Heart right ventricle (tissue), 16 donors: ENCODE results near the gene KIF5A. TPM values are rescaled to one million over a fixed set of nuclear protein-coding genes. Genes with fewer than 3 reads are reported as not detected.

ENCODE experiments used
- ATAC-seq, 8 donors: fragments of 200-7000 bp; cut with Tn5 transposase; one replicate each; pipeline ENCODE4 v1.9.1; 2020; ENCODE audit warnings: mild to moderate bottlenecking in 8 of 8, moderate library complexity in 8 of 8, moderate number of reproducible peaks in 1 of 8
- DNase-seq, 2 donors: peaks; one replicate each; pipeline ENCODE4 v3.0.0-alpha.2; 2020
- H3K27ac ChIP-seq, 10 donors: fragments of 200-600 bp; sonication (generic) in 2 of 10; one replicate each; pipeline versions ENCODE4 v1.5.0 to v1.8.0; 2020 to 2022; ENCODE audit warnings: mild to moderate bottlenecking in 3 of 10
- H3K27me3 ChIP-seq, 7 donors: fragments of 200-600 bp; one replicate each; pipeline ENCODE4 v1.8.0; 2021 to 2022; ENCODE audit warnings: mild to moderate bottlenecking in 2 of 7
- H3K36me3 ChIP-seq, 9 donors: fragments of 200-600 bp; sonication (generic) in 1 of 9; one replicate each; pipeline versions ENCODE4 v1.5.0 to v1.8.0; 2020 to 2022; ENCODE audit warnings: mild to moderate bottlenecking in 2 of 9
- H3K4me1 ChIP-seq, 9 donors: fragments of 200-600 bp; sonication (generic) in 1 of 9; one replicate each; pipeline versions ENCODE4 v1.5.0 to v1.8.0; 2020 to 2022; ENCODE audit warnings: mild to moderate bottlenecking in 4 of 9
- H3K4me3 ChIP-seq, 10 donors: fragments of 200-600 bp; sonication (generic) in 2 of 10; one replicate each; pipeline versions ENCODE4 v1.5.0 to v1.8.0; 2020 to 2022; ENCODE audit warnings: mild to moderate bottlenecking in 7 of 10, moderate library complexity in 2 of 10
- H3K9me3 ChIP-seq, 11 donors: fragments of 200-600 bp in 10 of 11; sonication (generic) in 2 of 11; one replicate each; pipeline versions ENCODE4 v1.5.0 to v1.8.0; 2013 to 2022; ENCODE audit warnings: mild to moderate bottlenecking in 2 of 11, control low read depth in 1 of 11, moderate library complexity in 1 of 11
- WGBS, 2 donors: extraction: QIAGEN DNeasy Blood & Tissue Kit; methylation state at CpG; one replicate each; pipeline ENCODE4 v1.1.7; 2013; ENCODE audit warnings: inconsistent platforms in 1 of 2; 5-methylcytosine and 5-hydroxymethylcytosine counted together
- intact Hi-C, 10 donors: fragments of 100-400 bp; cut with DNase I; formaldehyde crosslinking; loops; one replicate each; pipeline versions ENCODE4 v1.11.1 to v1.14.2; 2022
- polyA plus RNA-seq, 2 donors: library from polyadenylated mRNA; stranded (reverse); fragments of 200-250 nt; gene quantifications; one replicate each; pipeline ENCODE4 v1.2.3, GENCODE V29; 2013
- total RNA-seq, 10 donors: library from RNA; stranded (reverse); fragmentation: NEBNext Ultra II Directional in 3 of 10; extraction: Animal tissue kit (Norgen Biotek cat#: 25700) in 3 of 10; gene quantifications; one replicate each; pipeline versions ENCODE4 v1.2.1 to v1.2.4, GENCODE V29; 2021 to 2023
- TF ChIP-seq, protein P1 (sequence below), 9 donors: fragments of 200-600 bp; sonication (generic) in 2 of 9; IDR thresholded peaks; one replicate each; pipeline versions ENCODE4 v1.5.0 to v1.8.0; 2021 to 2022; ENCODE audit warnings: antibody characterized with exemption in 9 of 9, mild to moderate bottlenecking in 5 of 9, moderate library complexity in 1 of 9
- donor health status: Arrhythmogenic right ventricular cardiomyopathy.
- donor health status: ischemic (EF 13 %, LVEDD 7.1; RV severe dilation, severe dysfunction).
- donor health status: healthy with polysubstance abuse.
- donor health status: DM: no; HTN: yes; CAD: no.
- donor health status: DM: no; HTN: no; CAD: no.
- donor health status: ischemic (EF 25% LVEDD 6.9; RV normal size, moderate dysfunction).
- donor health status: ischemic (EF 25% LVEDD 5.7; RV mildly dilated, moderate dysfunction).
- donor health status: healthy.
- donor health status: DM: yes; HTN: yes; CAD: no.
- donor health status: Ischemic cardiomyopathy.
- donor health status: ischemic (EF 35%, LVEDD 5.7; RV mildly dilated, moderate dysfunction).
- donor health status: nonischemic (EF 11% LVEDD 7.7; RV severe dilation, severe dysfunction).
- donor health status: DM: yes; HTN: yes; CAD: no.
- donor health status: PGD.
- donor health status: ischemic (EF 29% LVEDD 5.4; RV normal size, mild dysfunction).
- donor health status: nonischemic (EF 23%, LVEDD 6.1; RV moderate dilation, normal function).

KIF5A gene
- total and polyA plus RNA-seq, 12 donors, result 0.05 to 0.29 (median 0.07) TPM; not detected in 5

DNA sequence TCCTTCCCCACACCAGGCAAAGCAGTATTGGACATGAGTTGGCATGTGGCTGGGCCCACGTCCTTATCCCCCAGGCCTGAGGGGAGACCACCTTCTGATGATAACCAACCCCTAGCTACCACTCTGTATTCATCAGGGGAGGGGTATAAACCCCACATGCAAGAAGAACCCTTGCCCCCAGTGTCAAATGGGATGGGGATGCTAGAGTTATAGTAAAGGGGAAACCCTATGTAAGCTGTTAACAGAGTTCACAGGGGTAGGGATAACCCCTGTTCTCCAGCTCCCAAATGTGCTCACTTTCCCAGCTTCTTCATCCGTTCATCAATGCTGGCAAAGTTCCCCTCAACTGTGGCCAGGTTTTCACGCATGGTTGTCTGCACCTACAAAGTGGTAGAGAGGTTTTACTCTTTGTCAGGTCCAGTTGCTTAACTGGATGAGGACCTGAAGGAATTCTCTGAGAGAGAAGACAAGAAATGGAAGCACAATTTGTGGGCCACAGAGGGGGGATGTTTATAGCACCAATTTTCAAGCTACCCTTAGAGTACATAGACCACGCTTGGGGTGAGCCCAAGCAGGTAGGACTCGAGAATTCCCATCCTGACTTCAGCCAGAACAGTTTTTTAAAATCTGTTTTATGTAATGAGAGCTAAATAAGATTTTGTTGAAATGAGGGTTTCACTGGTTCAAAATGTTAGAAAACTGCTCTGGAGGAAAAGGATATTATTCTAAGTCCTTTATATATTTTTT lies 19.3 kb upstream of the KIF5A start:
- ATAC-seq (no peak), DNase-seq (no peak)
- peaks cover 0 to 8% (median 0%) of the 10 kb centered on the region in 9 donors for H3K4me1 ChIP-seq
- H3K36me3 ChIP-seq, result peaks cover 0 to 100% (median 89%) of the 10 kb centered on the region in 9 donors
- no peak overlapping the region for H3K27ac ChIP-seq
- intact Hi-C loops, result no loop called here
- no peaks in the 10 kb centered on the region for H3K27me3 ChIP-seq
- WGBS, 2 donors, result 66 to 77% methylated on average over 5 of the region's 5 CpGs
- H3K9me3 ChIP-seq, result no peaks in the 10 kb centered on the region
- no peak overlapping the region for H3K4me3 ChIP-seq
- TF ChIP-seq, protein P1, sequence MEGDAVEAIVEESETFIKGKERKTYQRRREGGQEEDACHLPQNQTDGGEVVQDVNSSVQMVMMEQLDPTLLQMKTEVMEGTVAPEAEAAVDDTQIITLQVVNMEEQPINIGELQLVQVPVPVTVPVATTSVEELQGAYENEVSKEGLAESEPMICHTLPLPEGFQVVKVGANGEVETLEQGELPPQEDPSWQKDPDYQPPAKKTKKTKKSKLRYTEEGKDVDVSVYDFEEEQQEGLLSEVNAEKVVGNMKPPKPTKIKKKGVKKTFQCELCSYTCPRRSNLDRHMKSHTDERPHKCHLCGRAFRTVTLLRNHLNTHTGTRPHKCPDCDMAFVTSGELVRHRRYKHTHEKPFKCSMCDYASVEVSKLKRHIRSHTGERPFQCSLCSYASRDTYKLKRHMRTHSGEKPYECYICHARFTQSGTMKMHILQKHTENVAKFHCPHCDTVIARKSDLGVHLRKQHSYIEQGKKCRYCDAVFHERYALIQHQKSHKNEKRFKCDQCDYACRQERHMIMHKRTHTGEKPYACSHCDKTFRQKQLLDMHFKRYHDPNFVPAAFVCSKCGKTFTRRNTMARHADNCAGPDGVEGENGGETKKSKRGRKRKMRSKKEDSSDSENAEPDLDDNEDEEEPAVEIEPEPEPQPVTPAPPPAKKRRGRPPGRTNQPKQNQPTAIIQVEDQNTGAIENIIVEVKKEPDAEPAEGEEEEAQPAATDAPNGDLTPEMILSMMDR (IDR thresholded peaks at IDR 0.05), result no peak

DNA sequence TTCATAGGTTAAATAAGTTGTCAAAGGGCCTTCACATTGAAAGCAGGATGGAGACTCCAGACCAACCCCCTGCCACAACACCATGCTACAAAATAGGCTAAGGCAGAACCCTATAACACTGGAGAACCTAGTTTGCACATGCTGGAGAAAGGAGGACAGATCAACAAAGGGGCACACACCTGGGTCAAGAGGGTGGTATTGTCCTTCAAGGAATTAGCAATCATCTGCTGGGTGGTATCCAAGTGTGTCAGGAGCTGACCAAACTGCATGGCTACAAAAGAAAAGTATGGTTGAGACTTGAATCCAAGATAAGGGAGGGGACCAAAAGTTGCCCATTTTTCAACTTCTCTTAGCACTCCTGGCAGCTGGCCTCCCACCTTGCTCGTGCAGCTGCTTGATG lies 18.0 kb upstream of the KIF5A start:
- intact Hi-C loops, result no loop called here
- H3K36me3 ChIP-seq, result peaks cover 0 to 100% (median 83%) of the 10 kb centered on the region in 9 donors
- H3K27ac ChIP-seq, result no peak overlapping the region
- no peaks in the 10 kb centered on the region for H3K9me3 ChIP-seq
- peaks cover 0 to 5% (median 0%) of the 10 kb centered on the region in 9 donors for H3K4me1 ChIP-seq
- no peak for DNase-seq
- H3K4me3 ChIP-seq, result no peak overlapping the region
- WGBS, 2 donors, result 87 to 90% methylated on average over 1 of the region's 1 CpG
- ATAC-seq, result no peak
- TF ChIP-seq, protein P1 (IDR thresholded peaks at IDR 0.05), result no peak
- H3K27me3 ChIP-seq, result no peaks in the 10 kb centered on the region

DNA sequence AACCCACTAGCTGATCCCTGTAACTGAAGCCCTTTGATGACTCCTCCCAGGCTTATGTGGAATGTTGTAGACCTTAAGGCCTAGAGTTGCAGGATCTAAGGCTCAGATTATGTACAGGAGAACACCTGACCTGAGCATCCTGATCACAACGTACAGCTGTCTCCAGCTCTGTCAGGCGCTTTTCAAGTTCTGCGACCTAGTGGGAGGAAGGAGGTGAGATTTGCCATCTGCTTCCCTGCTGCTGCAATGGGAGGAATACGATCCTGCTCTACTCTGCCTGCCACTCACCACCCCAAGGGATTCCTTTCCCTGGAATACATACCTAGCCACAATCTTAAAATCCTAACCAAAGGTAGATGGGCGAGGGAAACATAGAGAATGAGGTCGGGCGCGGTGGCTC lies 16.7 kb upstream of the KIF5A start:
- H3K9me3 ChIP-seq, result no peaks in the 10 kb centered on the region
- H3K36me3 ChIP-seq, result peaks cover 0 to 100% (median 73%) of the 10 kb centered on the region in 9 donors
- peaks cover 0 to 5% (median 0%) of the 10 kb centered on the region in 9 donors for H3K4me1 ChIP-seq
- H3K27ac ChIP-seq, result no peak overlapping the region
- intact Hi-C loops, result no loop called here
- no peak overlapping the region for H3K4me3 ChIP-seq
- no peak for DNase-seq
- 94 to 96% methylated on average over 8 of the region's 8 CpGs for WGBS, 2 donors
- ATAC-seq, result no peak
- H3K27me3 ChIP-seq, result no peaks in the 10 kb centered on the region
- TF ChIP-seq, protein P1 (IDR thresholded peaks at IDR 0.05), result no peak

DNA sequence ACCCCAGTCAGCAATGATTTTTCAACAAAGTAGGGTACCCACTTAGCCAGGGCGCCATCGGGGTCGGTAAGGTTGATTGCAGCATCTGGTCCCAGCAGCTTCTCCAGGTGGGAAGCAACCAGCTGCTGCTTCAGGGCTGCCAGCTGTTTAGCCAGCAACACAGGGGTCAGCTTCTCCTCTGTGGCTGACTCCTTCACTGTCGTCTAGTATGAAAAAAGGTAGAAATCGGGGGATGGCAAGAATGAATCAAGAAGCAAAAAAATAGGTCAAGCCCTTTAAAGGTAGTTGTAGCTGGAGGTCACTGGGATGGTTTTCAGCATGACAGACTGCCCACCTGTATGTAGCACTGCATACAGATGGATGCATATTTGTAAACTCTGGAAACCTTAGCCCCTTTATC lies 15.6 kb upstream of the KIF5A start:
- Histone ChIP-seq H3K9me3 (no peaks in the 10 kb centered on the region), H3K4me1 (peaks cover 0 to 3% (median 0%) of the 10 kb centered on the region in 9 donors), H3K4me3 (no peak overlapping the region), H3K36me3 (peaks cover 0 to 100% (median 61%) of the 10 kb centered on the region in 9 donors), H3K27ac (no peak overlapping the region), H3K27me3 (no peaks in the 10 kb centered on the region)
- DNase-seq, result no peak
- intact Hi-C loops, result no loop called here
- 96 to 97% methylated on average over 5 of the region's 5 CpGs for WGBS, 2 donors
- TF ChIP-seq, protein P1 (IDR thresholded peaks at IDR 0.05), result no peak
- ATAC-seq, result no peak
